ENCODE results near the gene TRIM2. TPM values are rescaled to one million over a fixed set of nuclear protein-coding genes. Genes with fewer than 3 reads are reported as not detected.

The TRIM2 gene
- total RNA-seq, 3 donors from 2014 or later = 0.34 to 0.94 (median 0.49) TPM

GRCh38 chr4:153281476-153281875, 77.2 kb downstream of the TRIM2 start:
- no peak overlapping the region for H3K4me3 Mint-ChIP-seq
- peaks cover 4% of the 10 kb centered on the region for H3K9me3 Mint-ChIP-seq
- H3K4me1 Mint-ChIP-seq (ENCODE audit: low read depth) = no peaks in the 10 kb centered on the region
- DNase-seq (no peak), ATAC-seq (no peak)
- H3K36me3 Mint-ChIP-seq (ENCODE audit: insufficient read depth) = no peaks in the 10 kb centered on the region
- H3K27me3 Mint-ChIP-seq (ENCODE audit: low read depth) = no peaks in the 10 kb centered on the region

- Mint-ChIP-seq H3K27me3 (ENCODE audit: low read depth) (no peaks in the 10 kb centered on the region), H3K36me3 (ENCODE audit: insufficient read depth) (no peaks in the 10 kb centered on the region), H3K4me3 (no peak overlapping the region), H3K9me3 (peaks cover 4% of the 10 kb centered on the region), H3K4me1 (ENCODE audit: low read depth) (no peaks in the 10 kb centered on the region)
- ATAC-seq = no peak
- DNase-seq = no peak
These were observed 77.8 kb downstream of the TRIM2 start for GRCh38 chr4:153282023-153282422.

- DNase-seq (no peak), ATAC-seq (no peak)
- peaks cover 4% of the 10 kb centered on the region for H3K9me3 Mint-ChIP-seq
- no peaks in the 10 kb centered on the region for H3K4me1 Mint-ChIP-seq (ENCODE audit: low read depth)
- no peaks in the 10 kb centered on the region for H3K27me3 Mint-ChIP-seq (ENCODE audit: low read depth)
- no peaks in the 10 kb centered on the region for H3K36me3 Mint-ChIP-seq (ENCODE audit: insufficient read depth)
- no peak overlapping the region for H3K4me3 Mint-ChIP-seq
These were observed 79.0 kb downstream of the TRIM2 start for GRCh38 chr4:153283260-153283659.

DNA sequence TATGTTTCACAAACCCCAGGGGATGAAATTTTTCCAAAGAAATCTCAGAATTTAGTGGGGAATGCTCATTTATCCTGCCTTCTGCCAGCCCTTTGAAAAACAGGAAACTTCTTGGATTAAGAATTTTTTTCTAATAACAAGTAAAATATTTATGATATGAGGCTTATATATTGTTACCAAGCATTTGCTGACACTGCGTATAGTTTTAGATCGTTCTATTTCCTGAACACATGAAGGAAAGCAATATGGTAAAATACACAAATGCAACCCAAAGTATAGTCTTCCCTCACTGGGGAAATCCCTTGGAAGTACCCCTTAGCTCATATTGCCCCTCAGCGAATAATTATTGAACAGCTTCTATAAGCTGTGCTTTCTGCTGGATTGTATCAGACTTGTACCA, 85.9 kb downstream of the TRIM2 start:
- Mint-ChIP-seq H3K36me3 (ENCODE audit: insufficient read depth) (peaks cover 7% of the 10 kb centered on the region), H3K4me3 (no peak overlapping the region), H3K4me1 (ENCODE audit: low read depth) (no peaks in the 10 kb centered on the region), H3K27me3 (ENCODE audit: low read depth) (no peaks in the 10 kb centered on the region), H3K9me3 (peaks cover 5% of the 10 kb centered on the region)
- ATAC-seq (no peak), DNase-seq (no peak)

- Mint-ChIP-seq H3K36me3 (ENCODE audit: insufficient read depth) (peaks cover 7% of the 10 kb centered on the region), H3K9me3 (peaks cover 5% of the 10 kb centered on the region), H3K4me1 (ENCODE audit: low read depth) (no peaks in the 10 kb centered on the region), H3K27me3 (ENCODE audit: low read depth) (no peaks in the 10 kb centered on the region), H3K4me3 (no peak overlapping the region)
- DNase-seq = no peak
- ATAC-seq = no peak
These were observed 87.3 kb downstream of the TRIM2 start for GRCh38 chr4:153291562-153291961.

DNA sequence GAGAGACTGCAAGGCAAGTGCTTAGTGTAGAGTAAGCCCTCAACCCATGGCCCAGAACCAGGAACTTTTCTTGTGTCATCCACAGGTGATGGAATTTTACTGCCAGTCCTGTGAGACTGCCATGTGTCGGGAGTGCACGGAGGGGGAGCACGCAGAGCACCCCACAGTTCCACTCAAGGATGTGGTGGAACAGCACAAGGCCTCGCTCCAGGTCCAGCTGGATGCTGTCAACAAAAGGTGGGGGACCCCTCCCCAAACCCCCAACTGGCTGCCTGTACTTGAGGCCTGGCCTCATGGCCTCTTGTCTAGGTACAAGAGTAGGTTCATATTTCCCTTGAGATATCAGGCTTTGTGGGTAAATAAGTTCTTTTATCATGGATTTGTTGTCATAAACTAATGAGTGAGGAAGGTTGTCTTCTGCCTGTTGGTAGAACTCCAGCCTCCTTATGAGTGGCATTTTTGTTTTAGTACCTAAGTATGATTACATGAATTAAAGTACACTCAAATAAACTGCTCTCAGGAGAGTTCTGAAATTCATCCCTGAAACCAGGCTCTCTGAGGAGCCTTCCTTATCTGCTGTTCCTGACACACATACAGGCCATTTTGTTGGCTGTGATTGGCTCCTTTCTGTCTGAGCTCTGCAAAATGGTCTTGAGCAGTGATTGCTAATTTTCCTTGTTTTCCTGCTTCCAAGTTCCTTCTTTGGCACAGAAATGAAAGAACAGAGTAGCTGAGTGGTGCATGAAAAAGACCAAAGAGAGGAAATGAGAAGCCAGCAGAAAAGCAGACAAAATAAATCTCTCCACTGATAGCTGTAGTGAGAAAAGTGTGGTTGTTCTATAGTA, 88.9 kb downstream of the TRIM2 start:
- no peaks in the 10 kb centered on the region for H3K27me3 Mint-ChIP-seq (ENCODE audit: low read depth)
- DNase-seq (no peak), ATAC-seq (no peak)
- H3K4me1 Mint-ChIP-seq (ENCODE audit: low read depth) = no peaks in the 10 kb centered on the region
- H3K4me3 Mint-ChIP-seq = no peak overlapping the region
- H3K9me3 Mint-ChIP-seq = peaks cover 5% of the 10 kb centered on the region
- peaks cover 7% of the 10 kb centered on the region for H3K36me3 Mint-ChIP-seq (ENCODE audit: insufficient read depth)

DNA sequence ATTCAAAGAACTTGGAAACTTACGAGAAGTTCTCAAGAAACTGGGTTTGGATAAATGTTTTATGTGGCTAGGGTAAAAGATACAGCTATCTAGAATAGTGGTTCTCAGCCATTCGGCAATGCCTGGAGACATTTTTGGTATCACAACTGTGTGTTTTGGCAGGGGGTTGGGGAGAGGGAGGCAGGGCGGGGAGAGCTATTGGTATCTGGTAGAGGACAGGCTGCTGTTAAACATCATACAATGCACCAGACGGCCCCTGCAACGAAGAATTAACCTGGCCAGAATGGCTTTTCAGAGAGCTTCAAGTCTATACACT, 89.5 kb downstream of the TRIM2 start:
- no peak for DNase-seq
- Mint-ChIP-seq H3K36me3 (ENCODE audit: insufficient read depth) (peaks cover 3% of the 10 kb centered on the region), H3K4me3 (no peak overlapping the region), H3K4me1 (ENCODE audit: low read depth) (no peaks in the 10 kb centered on the region), H3K27me3 (ENCODE audit: low read depth) (no peaks in the 10 kb centered on the region), H3K9me3 (peaks cover under 1% of the 10 kb centered on the region)
- ATAC-seq = no peak

- no peak for DNase-seq
- ATAC-seq = no peak
- no peaks in the 10 kb centered on the region for H3K27me3 Mint-ChIP-seq (ENCODE audit: low read depth)
- H3K4me1 Mint-ChIP-seq (ENCODE audit: low read depth) = no peaks in the 10 kb centered on the region
- peaks cover 6% of the 10 kb centered on the region for H3K36me3 Mint-ChIP-seq (ENCODE audit: insufficient read depth)
- H3K9me3 Mint-ChIP-seq = peaks cover 5% of the 10 kb centered on the region
- H3K4me3 Mint-ChIP-seq = no peak overlapping the region
These were observed 90.4 kb downstream of the TRIM2 start for GRCh38 chr4:153294631-153295030.

DNA sequence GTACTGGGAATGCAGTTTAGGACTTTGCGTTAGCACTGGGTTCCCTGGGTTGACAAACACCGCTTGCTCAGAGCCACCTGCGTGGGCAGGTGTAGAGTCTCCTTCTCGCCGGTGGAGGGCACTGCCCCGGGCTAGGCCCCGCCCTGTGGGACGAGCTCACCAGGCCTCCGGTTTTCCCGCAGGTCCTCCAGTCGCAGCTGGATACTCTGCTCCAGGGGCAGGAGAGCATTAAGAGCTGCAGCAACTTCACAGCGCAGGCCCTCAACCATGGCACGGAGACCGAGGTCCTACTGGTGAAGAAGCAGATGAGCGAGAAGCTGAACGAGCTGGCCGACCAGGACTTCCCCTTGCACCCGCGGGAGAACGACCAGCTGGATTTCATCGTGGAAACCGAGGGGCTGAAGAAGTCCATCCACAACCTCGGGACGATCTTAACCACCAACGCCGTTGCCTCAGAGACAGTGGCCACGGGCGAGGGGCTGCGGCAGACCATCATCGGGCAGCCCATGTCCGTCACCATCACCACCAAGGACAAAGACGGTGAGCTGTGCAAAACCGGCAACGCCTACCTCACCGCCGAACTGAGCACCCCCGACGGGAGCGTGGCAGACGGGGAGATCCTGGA, 91.0 kb downstream of the TRIM2 start:
- no peak for DNase-seq
- H3K4me3 Mint-ChIP-seq = no peak overlapping the region
- H3K4me1 Mint-ChIP-seq (ENCODE audit: low read depth) = no peaks in the 10 kb centered on the region
- peaks cover 8% of the 10 kb centered on the region for H3K36me3 Mint-ChIP-seq (ENCODE audit: insufficient read depth)
- no peaks in the 10 kb centered on the region for H3K27me3 Mint-ChIP-seq (ENCODE audit: low read depth)
- peaks cover 9% of the 10 kb centered on the region for H3K9me3 Mint-ChIP-seq
- no peak for ATAC-seq

GRCh38 chr4:153296040-153296823, 92.0 kb downstream of the TRIM2 start:
- H3K36me3 Mint-ChIP-seq (ENCODE audit: insufficient read depth) = peaks cover 11% of the 10 kb centered on the region
- DNase-seq = no peak
- no peaks in the 10 kb centered on the region for H3K27me3 Mint-ChIP-seq (ENCODE audit: low read depth)
- H3K4me1 Mint-ChIP-seq (ENCODE audit: low read depth) = no peaks in the 10 kb centered on the region
- H3K4me3 Mint-ChIP-seq = no peak overlapping the region
- ATAC-seq = no peak
- peaks cover 12% of the 10 kb centered on the region for H3K9me3 Mint-ChIP-seq

DNA sequence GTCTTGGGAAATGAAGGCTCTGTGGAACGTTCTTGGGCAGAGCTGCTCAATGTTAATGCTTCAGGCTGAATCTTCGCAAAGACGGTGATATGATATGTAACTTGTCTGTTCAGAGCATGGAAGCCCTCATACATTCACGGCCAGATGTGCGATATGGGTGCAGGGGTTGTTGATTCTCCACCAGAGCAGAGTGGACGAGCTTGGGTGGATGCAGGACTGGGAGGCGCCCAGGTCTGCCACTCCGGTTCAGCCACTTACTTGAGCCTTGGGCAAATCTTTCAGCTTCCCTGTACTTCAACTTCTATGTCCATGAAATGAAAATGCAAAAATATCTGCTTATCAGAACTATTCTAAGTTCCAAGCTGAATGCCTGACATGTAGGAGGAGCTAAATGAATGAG, 92.9 kb downstream of the TRIM2 start:
- DNase-seq = no peak

DNA sequence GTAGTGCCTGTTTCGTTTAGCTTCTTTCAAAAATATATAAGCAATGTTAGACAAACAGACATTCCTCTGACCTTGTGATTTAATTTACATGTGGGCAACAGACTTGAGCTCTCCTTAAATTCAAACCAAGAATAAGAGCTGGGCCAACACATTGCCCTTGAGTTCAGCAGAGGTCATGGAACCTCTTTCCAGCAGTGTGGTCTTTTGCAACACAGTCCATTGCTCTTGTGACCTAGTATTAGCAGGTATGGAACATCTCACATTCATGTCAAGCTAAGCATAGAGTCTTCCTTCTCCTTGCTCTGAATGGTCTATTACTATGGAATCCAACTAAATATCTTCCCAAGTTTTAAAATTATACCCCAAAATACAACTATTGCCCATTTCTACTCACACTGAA, 106.5 kb downstream of the TRIM2 start:
- DNase-seq = no peak
- Mint-ChIP-seq H3K36me3 (ENCODE audit: insufficient read depth) (no peaks in the 10 kb centered on the region), H3K9me3 (no peaks in the 10 kb centered on the region)

More for the DNA sequence above, 92.9 kb downstream of the TRIM2 start:
- Mint-ChIP-seq H3K4me3 (no peak overlapping the region), H3K4me1 (ENCODE audit: low read depth) (no peaks in the 10 kb centered on the region), H3K9me3 (peaks cover 16% of the 10 kb centered on the region), H3K27me3 (ENCODE audit: low read depth) (peaks cover 4% of the 10 kb centered on the region), H3K36me3 (ENCODE audit: insufficient read depth) (peaks cover 19% of the 10 kb centered on the region)
- ATAC-seq = no peak

GRCh38 chr4:153314915-153315314, 110.7 kb downstream of the TRIM2 start:
- no peak for ATAC-seq
- H3K27me3 Mint-ChIP-seq (ENCODE audit: low read depth) = no peaks in the 10 kb centered on the region
- no peak overlapping the region for H3K4me3 Mint-ChIP-seq
- no peaks in the 10 kb centered on the region for H3K4me1 Mint-ChIP-seq (ENCODE audit: low read depth)
- no peak for DNase-seq
- H3K9me3 Mint-ChIP-seq = no peaks in the 10 kb centered on the region
- no peaks in the 10 kb centered on the region for H3K36me3 Mint-ChIP-seq (ENCODE audit: insufficient read depth)

More for the DNA sequence above, 106.5 kb downstream of the TRIM2 start:
- Mint-ChIP-seq H3K27me3 (ENCODE audit: low read depth) (no peaks in the 10 kb centered on the region), H3K4me1 (ENCODE audit: low read depth) (no peaks in the 10 kb centered on the region), H3K4me3 (no peak overlapping the region)
- no peak for ATAC-seq

DNA sequence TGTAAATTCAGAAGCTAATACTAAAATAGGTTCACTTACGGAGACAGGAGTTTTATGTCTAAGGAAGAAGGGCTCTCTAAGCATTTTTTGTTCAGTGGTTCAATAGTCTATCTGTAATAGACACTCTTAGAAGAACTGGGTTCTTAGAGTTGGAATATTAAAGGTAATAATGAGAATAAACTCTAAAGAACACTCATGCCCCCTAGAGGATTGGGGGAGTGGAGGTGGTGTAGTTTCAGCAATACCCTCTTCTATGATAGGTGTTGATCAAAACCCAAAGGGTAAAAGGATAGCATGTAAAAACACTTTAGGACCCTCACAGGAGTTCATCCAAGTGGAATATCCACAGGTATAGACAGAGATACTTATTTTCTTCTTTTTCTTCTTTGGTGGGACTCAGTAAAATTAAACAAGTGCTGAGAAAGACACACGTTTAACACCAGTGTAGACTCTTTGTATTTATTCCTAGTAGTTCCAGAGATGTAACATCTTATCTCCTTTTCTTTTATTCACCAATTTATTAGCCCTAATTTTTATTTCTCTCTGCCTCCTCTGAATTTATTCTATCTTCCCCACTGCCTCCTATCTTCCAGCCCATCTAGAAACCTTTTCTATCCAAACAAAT, 114.6 kb downstream of the TRIM2 start:
- Mint-ChIP-seq H3K36me3 (ENCODE audit: insufficient read depth) (no peaks in the 10 kb centered on the region), H3K4me3 (no peak overlapping the region), H3K9me3 (no peaks in the 10 kb centered on the region), H3K27me3 (ENCODE audit: low read depth) (peaks cover 4% of the 10 kb centered on the region), H3K4me1 (ENCODE audit: low read depth) (no peaks in the 10 kb centered on the region)
- peak; percentile 46 to 51 for ATAC-seq
- peak; percentile 11 for DNase-seq
